SJSA1 (cell line): ENCODE results near the gene CABS1. TPM values are rescaled to one million over a fixed set of nuclear protein-coding genes. Genes with fewer than 3 reads are reported as not detected.

Experiments used
- DNase-seq, 2 experiments: peaks; one replicate each; pipeline ENCODE4 v3.0.0-alpha.2; 2015 to 2020; ENCODE audit warnings: low spot score in 2 of 2, low read depth in 1 of 2
- H3K27ac ChIP-seq: fragments of 250-450 bp; sonication (Bioruptor Pico); 2 replicates; pipeline ENCODE4 v1.5.1; 2020; ENCODE audit warnings: mild to moderate bottlenecking, moderate library complexity
- H3K27me3 ChIP-seq: fragments of 250-450 bp; sonication (Bioruptor Pico); replicated peaks from 2 replicates; pipeline ENCODE4 v1.5.1; 2020; ENCODE audit warnings: mild to moderate bottlenecking, moderate library complexity
- H3K36me3 ChIP-seq: fragments of 250-450 bp; sonication (Bioruptor Pico); 2 replicates; pipeline ENCODE4 v1.5.1; 2020; ENCODE audit warnings: mild to moderate bottlenecking
- H3K4me1 ChIP-seq: fragments of 250-450 bp; sonication (Bioruptor Pico); replicated peaks from 2 replicates; pipeline ENCODE4 v1.6.1; 2021; ENCODE audit warnings: mild to moderate bottlenecking
- H3K4me3 ChIP-seq: fragments of 250-450 bp; sonication (Bioruptor Pico); 2 replicates; pipeline ENCODE4 v1.5.1; 2020; ENCODE audit warnings: mild to moderate bottlenecking
- H3K9me3 ChIP-seq: fragments of 250-450 bp; sonication (Bioruptor Pico); replicated peaks from 2 replicates; pipeline ENCODE4 v1.5.1; 2020; ENCODE audit warnings: mild to moderate bottlenecking
- total RNA-seq: library from RNA; depleted of rRNA; stranded (reverse); fragments of >200 nt; shearing (Covaris generic); gene quantifications from 2 replicates; pipeline ENCODE4 v1.2.3, GENCODE V29; 2014; rRNA removed

Gene CABS1
- total RNA-seq = not detected in 2 replicates

DNA sequence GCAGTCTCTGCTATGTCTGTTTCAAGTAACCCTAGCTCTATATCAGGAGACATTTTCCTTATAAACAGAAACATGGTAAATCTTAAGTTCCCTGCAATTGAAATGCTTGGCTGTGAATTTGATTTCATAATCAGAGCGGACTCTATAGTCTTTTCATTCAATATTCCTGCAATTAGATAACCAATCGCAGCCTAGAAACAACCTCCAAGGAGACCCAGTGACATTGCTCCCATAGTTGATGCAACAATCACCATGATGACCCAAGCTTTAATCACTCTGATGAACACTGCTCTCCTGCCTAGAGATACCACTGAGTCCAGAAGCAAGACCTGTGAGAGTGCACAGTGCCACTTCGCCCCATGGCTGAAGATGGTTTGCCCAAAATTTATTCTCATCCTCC lies at the start of gene CABS1:
Gene CABS1 (plus strand): TSS at position 301 of the 400 bp plus-strand sequence. CDS start 59 bp downstream, at position 360.
- Histone ChIP-seq H3K4me3 (no peak within 1 kb of the TSS), H3K9me3 (no peaks in the 10 kb centered on the region), H3K27me3 (no peaks in the 10 kb centered on the region), H3K27ac (no peak within 1 kb of the TSS), H3K4me1 (no peaks in the 10 kb centered on the region), H3K36me3 (no peaks in the 10 kb centered on the region)
- no peak for DNase-seq

DNA sequence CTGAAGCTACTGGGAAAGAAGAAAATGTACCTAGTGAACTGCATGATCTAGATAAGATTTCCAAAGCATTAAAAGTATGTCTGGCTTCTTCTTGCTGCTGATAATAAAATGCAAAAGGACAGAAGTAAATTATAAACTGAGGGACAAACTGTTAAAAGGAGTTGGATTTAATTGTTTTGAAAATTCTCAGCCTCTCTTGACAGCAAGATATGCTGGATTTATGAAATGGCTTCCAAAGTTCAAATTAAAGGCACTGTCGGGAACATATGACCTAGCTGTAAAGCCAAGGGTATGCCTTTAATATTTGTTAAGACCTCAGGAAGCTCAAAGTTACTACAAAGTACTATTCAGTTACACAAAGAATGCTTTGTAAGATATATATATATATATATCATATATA lies 46.1 kb upstream of the CABS1 start:
- H3K4me3 ChIP-seq = no peak overlapping the region
- no peaks in the 10 kb centered on the region for H3K9me3 ChIP-seq
- H3K27me3 ChIP-seq = no peaks in the 10 kb centered on the region
- no peaks in the 10 kb centered on the region for H3K36me3 ChIP-seq
- H3K4me1 ChIP-seq = no peaks in the 10 kb centered on the region
- H3K27ac ChIP-seq = no peak overlapping the region
- no peak for DNase-seq

GRCh38 chr4:70291341-70291740 lies 43.4 kb upstream of the CABS1 start:
- H3K4me1 ChIP-seq = no peaks in the 10 kb centered on the region
- DNase-seq = no peak
- H3K27me3 ChIP-seq = no peaks in the 10 kb centered on the region
- H3K36me3 ChIP-seq = no peaks in the 10 kb centered on the region
- H3K4me3 ChIP-seq = no peak overlapping the region
- no peak overlapping the region for H3K27ac ChIP-seq
- H3K9me3 ChIP-seq = no peaks in the 10 kb centered on the region

- H3K27me3 ChIP-seq = no peaks in the 10 kb centered on the region
These were observed 37.2 kb upstream of the CABS1 start for GRCh38 chr4:70297576-70297975.

DNA sequence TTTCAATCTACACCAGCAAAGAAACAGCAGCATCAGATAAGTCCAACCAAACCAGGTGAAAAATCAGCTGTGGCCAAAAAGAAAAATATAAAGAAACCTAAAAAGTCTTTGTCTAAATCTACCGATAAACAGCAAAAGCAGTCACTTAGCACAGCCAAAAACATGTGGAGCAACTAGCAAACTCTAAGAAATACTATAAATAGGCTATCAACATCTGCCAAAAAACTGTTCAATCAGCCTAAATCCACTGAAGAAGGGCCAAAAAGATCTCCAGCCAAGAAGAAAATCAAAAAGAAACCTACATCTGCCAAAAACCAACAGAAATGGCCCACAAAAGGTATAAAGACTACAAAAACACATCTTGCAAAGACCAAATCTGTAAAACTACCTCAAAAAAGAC lies 36.7 kb upstream of the CABS1 start:
- H3K27ac ChIP-seq = no peak overlapping the region
- no peaks in the 10 kb centered on the region for H3K27me3 ChIP-seq
- no peak for DNase-seq
- H3K4me3 ChIP-seq = no peak overlapping the region
- no peaks in the 10 kb centered on the region for H3K9me3 ChIP-seq
- H3K36me3 ChIP-seq = no peaks in the 10 kb centered on the region
- H3K4me1 ChIP-seq = no peaks in the 10 kb centered on the region

More at GRCh38 chr4:70297576-70297975, 37.2 kb upstream of the CABS1 start:
- H3K4me3 ChIP-seq = no peak overlapping the region
- no peaks in the 10 kb centered on the region for H3K36me3 ChIP-seq
- H3K4me1 ChIP-seq = no peaks in the 10 kb centered on the region
- no peak overlapping the region for H3K27ac ChIP-seq
- no peaks in the 10 kb centered on the region for H3K9me3 ChIP-seq
- no peak for DNase-seq

DNA sequence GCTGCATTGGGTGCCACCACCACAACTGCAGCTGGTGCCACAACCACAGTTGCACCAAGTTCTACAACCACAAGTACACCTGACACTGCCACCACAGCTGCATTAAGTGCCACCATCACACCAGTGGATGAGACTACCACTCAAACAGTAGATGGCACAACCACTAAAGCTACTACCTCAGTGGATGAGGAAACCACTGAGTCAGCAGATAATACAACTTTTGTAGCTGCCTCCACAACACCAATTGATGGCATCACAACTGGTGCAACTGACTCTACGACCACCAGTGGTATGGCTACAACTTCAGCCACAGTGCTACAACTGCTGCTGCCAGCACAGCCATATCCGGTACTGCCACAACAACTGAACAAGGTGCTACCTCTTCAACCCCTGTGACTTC lies 35.1 kb upstream of the CABS1 start:
- DNase-seq = no peak
- Histone ChIP-seq H3K27ac (no peak overlapping the region), H3K27me3 (no peaks in the 10 kb centered on the region), H3K36me3 (no peaks in the 10 kb centered on the region), H3K4me3 (no peak overlapping the region), H3K4me1 (no peaks in the 10 kb centered on the region), H3K9me3 (no peaks in the 10 kb centered on the region)

GRCh38 chr4:70300215-70300614 lies 34.6 kb upstream of the CABS1 start:
- Histone ChIP-seq H3K9me3 (no peaks in the 10 kb centered on the region), H3K4me3 (no peak overlapping the region), H3K27ac (no peak overlapping the region), H3K4me1 (no peaks in the 10 kb centered on the region), H3K36me3 (no peaks in the 10 kb centered on the region), H3K27me3 (no peaks in the 10 kb centered on the region)
- no peak for DNase-seq

DNA sequence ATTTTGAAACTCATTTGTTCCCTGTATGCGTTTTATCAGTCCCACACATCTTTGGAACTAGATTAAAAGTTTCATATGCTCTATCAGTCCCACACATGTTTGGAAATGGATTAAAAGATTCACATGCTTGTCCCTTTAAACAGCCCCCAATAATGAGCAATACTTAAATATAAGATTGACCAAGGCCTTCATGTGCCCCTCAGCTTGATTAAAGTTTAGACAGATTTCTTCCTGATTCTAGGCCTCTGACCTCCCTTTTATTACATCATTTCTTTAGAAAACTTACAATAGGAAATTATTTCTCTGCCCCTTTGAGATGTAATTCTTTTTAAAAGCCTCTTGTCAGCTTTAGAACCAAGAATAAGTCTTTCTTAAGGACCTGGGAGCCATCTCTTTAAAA lies 31.7 kb upstream of the CABS1 start:
- no peak overlapping the region for H3K4me3 ChIP-seq

DNA sequence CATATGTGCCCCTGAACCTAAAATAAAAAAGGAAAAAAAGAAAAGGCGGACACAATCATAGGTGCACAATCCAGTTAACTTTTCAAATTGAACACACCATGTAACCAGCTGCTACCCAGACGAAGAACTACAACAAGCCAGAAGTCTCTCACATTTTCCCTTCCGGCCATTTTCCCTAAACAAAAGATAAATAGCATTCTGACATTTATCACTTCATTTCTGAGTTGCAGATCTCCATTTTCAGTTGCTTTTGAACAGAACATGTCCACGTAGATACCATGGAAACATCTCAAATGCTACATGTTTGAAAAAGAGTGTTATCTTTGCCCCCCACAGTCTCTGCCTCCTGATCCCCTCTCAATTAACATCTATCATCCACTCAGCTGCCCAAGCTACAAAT lies 29.2 kb upstream of the CABS1 start:
- H3K36me3 ChIP-seq = no peaks in the 10 kb centered on the region
- no peaks in the 10 kb centered on the region for H3K4me1 ChIP-seq
- H3K27ac ChIP-seq = no peak overlapping the region
- no peak overlapping the region for H3K4me3 ChIP-seq
- no peaks in the 10 kb centered on the region for H3K9me3 ChIP-seq
- DNase-seq = no peak
- H3K27me3 ChIP-seq = no peaks in the 10 kb centered on the region

More for the DNA sequence above, 31.7 kb upstream of the CABS1 start:
- H3K27me3 ChIP-seq = no peaks in the 10 kb centered on the region
- no peaks in the 10 kb centered on the region for H3K36me3 ChIP-seq
- H3K9me3 ChIP-seq = no peaks in the 10 kb centered on the region
- no peak for DNase-seq
- no peaks in the 10 kb centered on the region for H3K4me1 ChIP-seq
- no peak overlapping the region for H3K27ac ChIP-seq

DNA sequence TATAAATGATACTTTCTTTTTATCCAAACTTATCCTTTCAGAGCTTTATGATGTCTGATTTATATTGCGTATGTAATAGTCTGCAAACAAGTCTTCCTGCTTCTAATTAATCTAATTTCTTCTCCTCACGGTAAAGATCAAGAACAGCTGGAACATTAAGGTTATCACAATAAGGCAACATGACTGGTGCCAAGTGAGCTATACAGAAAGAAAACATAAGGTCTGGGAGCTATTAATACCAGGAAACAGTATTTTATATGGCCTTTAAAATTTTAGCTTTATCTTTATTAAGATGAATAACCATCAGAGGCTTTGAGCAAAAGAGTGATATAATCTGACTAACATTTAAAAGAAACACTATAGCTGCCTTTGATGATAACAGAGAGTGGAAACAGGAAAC lies 28.7 kb upstream of the CABS1 start:
- H3K4me3 ChIP-seq = no peak overlapping the region
- H3K27ac ChIP-seq = no peak overlapping the region
- H3K4me1 ChIP-seq = no peaks in the 10 kb centered on the region
- no peaks in the 10 kb centered on the region for H3K36me3 ChIP-seq
- H3K9me3 ChIP-seq = no peaks in the 10 kb centered on the region
- H3K27me3 ChIP-seq = no peaks in the 10 kb centered on the region
- no peak for DNase-seq

DNA sequence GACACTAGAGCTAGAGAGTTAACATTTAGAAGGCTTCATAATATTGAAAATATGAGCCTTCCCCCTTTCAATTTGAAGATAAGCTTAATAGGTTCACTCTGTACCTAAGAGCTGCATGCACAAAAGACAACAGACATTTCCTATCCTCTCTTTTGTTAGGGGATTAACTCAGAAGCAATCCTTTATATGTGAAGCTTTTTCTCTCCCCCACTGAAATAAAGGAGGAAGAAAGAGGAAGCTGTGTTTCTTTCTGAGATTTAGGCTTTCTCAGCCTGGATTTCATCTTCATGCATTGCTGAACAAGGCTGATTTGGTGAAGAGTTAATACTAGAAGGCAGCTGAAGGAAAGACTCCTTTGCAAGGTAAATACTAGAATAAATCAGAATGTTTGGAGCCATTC lies 21.0 kb upstream of the CABS1 start:
- H3K27me3 ChIP-seq = no peaks in the 10 kb centered on the region
- H3K4me3 ChIP-seq = no peak overlapping the region
- no peaks in the 10 kb centered on the region for H3K36me3 ChIP-seq
- no peaks in the 10 kb centered on the region for H3K4me1 ChIP-seq
- no peak overlapping the region for H3K27ac ChIP-seq
- no peaks in the 10 kb centered on the region for H3K9me3 ChIP-seq
- no peak for DNase-seq

- Histone ChIP-seq H3K27me3 (no peaks in the 10 kb centered on the region), H3K4me3 (no peak overlapping the region), H3K27ac (no peak overlapping the region), H3K36me3 (no peaks in the 10 kb centered on the region), H3K4me1 (no peaks in the 10 kb centered on the region), H3K9me3 (no peaks in the 10 kb centered on the region)
- DNase-seq = no peak
These were observed 18.9 kb upstream of the CABS1 start for GRCh38 chr4:70315928-70316327.

DNA sequence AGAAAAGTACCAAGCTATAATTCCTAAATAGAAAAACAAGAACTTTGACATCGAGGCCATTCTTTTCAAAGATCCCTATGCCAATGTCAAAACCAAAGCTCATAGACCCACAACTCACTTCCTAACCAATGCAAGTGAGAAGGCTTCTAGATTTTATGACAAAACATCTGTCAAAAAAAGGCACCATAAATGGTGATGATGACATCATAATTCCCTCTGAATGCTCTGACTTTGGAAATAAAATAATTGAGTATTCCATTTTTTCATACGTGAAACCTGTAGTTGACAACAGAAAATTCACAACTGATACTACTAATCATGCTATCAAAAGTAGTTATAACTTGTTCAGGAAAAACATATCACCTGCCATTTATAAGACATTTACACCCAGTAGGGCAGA lies 8.7 kb upstream of the CABS1 start:
- no peaks in the 10 kb centered on the region for H3K36me3 ChIP-seq

GRCh38 chr4:70336043-70336442 lies 1.3 kb downstream of the CABS1 start:
- Histone ChIP-seq H3K4me3 (no peak overlapping the region), H3K36me3 (no peaks in the 10 kb centered on the region), H3K27me3 (no peaks in the 10 kb centered on the region), H3K9me3 (no peaks in the 10 kb centered on the region), H3K27ac (no peak overlapping the region), H3K4me1 (no peaks in the 10 kb centered on the region)
- no peak for DNase-seq

More for the DNA sequence above, 8.7 kb upstream of the CABS1 start:
- Histone ChIP-seq H3K9me3 (no peaks in the 10 kb centered on the region), H3K27ac (no peak overlapping the region), H3K4me3 (no peak overlapping the region), H3K4me1 (no peaks in the 10 kb centered on the region), H3K27me3 (no peaks in the 10 kb centered on the region)
- no peak for DNase-seq

GRCh38 chr4:70337886-70338420 lies 3.2 kb downstream of the CABS1 start:
- Histone ChIP-seq H3K27me3 (no peaks in the 10 kb centered on the region), H3K9me3 (no peaks in the 10 kb centered on the region), H3K36me3 (no peaks in the 10 kb centered on the region), H3K27ac (no peak overlapping the region), H3K4me3 (no peak overlapping the region), H3K4me1 (no peaks in the 10 kb centered on the region)
- DNase-seq = no peak
